Effector CD8-positive, alpha-beta T cell (primary cell): ENCODE results near the gene DDAH2.
A peak's percentile ranks its signal among the peaks of the same experiment; 100 is the strongest.

Experiments
- DNase-seq: peaks from one replicate; lab custom pipeline; 2025; lab: John Stamatoyannopoulos, UW
- total RNA-seq, 4 experiments: gene quantifications; one replicate each; lab custom pipeline; 2026; lab: John Stamatoyannopoulos, UW

DDAH2 gene, protein sequence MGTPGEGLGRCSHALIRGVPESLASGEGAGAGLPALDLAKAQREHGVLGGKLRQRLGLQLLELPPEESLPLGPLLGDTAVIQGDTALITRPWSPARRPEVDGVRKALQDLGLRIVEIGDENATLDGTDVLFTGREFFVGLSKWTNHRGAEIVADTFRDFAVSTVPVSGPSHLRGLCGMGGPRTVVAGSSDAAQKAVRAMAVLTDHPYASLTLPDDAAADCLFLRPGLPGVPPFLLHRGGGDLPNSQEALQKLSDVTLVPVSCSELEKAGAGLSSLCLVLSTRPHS
- 10.3 to 17.4 (median 12.0) reads per million in 4 experiments for total RNA-seq

DNA sequence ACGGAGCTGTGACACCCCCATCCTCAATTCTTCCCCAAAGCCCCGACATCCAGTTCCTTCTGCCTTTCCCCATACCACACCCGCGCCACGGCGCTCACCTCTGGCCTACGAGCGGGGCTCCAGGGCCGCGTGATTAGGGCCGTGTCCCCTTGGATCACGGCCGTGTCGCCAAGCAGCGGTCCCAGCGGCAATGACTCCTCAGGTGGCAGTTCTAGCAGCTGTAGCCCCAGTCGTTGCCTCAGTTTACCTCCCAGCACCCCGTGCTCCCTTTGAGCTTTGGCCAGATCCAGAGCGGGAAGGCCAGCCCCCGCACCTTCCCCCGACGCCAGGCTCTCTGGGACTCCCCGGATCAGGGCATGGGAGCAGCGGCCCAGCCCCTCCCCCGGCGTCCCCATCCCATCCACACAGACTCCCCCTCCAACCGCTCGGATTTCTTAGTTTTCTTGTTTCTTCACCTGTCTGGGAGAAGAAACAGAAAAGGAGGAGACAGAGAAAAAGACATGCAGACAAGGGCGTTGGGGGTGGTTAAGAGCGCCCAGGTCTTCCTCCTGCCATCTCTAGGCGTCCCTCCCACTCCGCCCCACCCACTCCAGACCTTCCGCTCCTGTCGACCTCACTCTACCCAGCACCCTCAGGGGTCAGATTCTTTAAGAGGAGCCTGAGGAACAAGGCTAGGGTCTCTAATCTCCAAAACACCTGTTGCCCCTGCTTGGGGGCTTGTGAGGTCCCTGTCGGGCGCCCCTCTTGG, at the start of gene DDAH2:
DDAH2 (minus strand) TSS at position 533 of the 748 bp plus-strand sequence; CDS start at position 395, 138 bp downstream.
- no peak for DNase-seq

DNA sequence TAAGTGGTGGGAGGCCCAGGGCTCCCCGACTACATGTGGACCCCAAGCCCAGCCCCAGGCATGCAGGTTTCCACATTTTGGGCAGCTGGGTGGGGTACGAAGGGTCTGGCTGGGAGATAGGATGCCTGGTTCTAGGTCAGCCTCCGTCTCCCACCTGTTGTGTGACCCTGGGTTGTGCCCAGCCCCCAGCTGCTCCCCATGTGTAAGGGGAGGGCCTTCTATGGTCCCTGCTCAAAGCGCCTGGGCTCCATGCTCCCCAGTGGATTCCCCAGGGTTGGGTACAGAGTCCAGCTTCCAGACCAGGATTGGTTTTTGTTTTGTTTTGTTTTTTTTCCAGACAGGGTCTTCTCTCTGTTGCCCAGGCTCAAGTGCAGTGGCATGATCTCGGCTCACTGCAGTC, 49.1 kb upstream of the DDAH2 start:
- no peak for DNase-seq

DNA sequence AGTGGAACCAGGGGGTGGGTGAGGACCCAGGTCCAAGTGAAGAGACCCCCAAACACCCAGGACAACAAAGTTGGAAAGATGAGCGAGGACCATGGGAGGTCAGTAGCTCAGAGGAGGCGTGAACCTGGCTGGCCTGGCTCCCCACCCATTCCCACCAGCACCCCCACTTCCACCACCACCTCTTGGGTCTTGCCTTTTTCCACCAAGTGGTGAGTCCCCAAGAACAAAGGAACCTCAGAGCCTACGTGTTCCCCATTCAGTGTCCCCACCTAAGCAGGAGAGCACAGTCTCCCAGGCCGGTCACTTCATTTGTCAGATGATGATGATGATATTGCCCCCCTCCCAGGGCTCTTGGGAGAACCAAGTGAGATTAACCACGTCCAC, 48.6 kb upstream of the DDAH2 start:
- no peak for DNase-seq

DNA sequence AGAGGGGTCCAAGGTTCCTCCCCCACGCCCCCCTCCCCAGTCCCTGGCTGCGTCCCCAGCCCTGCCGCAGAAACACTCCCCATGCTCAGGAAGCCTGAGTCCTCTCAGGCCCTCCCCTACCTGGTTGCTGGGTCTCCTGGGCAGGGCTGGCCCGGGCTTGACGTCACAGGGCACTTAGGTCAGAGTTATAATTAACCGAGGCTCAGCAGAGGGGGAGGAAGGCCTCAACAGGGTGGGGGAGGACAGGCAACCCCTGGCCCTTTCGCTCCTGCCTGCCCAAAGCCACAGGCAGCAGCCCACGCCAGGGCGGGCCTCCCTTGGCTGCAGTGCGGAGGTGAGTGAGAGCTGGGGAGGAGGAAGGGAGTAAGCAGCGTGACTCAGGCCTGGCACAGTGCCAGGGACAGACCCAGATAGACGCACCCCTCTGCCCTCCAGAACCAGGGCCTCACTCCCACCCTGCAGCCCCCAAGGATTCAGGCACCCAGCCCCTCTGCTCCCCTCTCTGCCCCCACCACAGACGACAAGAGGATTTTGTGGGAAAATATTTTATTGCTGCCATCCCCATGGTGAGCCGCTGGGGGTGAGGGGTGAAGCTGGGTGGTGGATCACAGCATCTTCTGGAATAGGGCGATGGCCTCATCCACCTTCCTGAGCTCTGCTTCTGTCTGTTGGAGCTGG, 48.0 kb upstream of the DDAH2 start, which contains the start of gene VWA7:
VWA7 (minus strand) TSS at position 340 of the 678 bp plus-strand sequence. CDS start 549 bp downstream, outside the sequence.
- DNase-seq = peak; percentile 4

DNA sequence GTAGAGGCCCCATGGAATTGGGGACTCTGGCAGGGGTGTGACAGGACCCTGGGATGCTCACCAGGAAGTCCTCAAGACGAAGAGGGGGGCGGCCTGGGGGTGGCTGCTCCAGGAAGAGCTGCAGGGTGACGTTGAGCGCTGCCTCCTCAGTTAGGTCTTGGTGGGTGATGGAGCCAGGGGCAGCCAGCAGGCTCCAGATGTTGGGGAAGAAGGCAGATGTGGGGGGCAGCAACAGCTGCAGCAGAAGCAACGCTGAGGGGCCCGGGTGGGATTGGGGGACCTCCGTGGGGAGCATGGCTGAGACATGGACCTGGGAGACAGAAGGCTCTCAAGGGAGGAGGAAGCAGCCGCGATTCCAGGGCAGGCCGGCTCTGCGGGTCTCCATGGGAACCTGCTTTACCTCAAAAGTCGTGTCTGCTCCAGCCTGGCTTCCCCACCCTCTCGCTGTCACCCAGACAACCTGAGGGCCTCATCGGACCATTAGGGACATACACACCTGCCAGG, 47.4 kb upstream of the DDAH2 start:
- DNase-seq = no peak

DNA sequence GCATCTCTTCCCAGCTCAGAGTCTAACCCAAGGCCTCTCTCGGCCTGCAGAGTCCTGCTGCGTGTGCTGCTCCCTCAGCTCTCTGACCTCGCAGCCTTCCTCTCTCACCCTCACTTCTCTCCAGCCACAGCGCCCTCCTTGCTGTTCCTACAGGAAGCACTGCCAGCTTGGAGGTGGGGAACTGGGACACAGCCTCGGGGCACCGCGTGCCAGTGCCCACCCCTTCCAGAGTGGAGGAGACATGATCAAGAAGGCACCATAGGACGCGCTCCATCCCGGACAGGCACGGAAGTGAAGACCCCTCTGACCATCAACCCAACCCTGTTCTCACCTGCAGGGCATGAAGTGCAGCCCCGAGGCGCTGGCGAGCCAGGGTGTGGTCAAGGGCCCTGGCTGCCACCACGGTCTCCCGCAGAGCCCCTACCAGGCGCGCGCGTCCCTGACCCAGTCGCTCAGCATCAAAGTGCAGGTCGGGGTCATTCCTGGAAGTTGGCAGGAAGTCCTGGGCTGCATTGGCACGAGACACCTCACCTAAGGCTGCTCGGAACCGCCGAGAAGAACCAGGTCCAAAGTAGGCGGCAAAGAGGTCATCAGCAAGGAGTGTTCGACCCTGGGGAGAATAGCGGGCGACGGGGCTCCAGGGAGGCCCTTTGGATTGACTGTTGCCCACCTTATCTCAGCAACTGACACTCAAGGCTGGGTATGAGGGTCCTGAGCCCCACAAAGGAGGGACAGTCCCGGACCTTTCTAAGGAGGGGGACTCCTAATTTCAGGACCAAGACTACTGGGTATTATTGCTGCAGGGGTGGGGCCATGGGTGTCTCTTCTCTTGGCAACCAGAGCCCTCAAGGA, 46.8 kb upstream of the DDAH2 start:
- DNase-seq = no peak

DNA sequence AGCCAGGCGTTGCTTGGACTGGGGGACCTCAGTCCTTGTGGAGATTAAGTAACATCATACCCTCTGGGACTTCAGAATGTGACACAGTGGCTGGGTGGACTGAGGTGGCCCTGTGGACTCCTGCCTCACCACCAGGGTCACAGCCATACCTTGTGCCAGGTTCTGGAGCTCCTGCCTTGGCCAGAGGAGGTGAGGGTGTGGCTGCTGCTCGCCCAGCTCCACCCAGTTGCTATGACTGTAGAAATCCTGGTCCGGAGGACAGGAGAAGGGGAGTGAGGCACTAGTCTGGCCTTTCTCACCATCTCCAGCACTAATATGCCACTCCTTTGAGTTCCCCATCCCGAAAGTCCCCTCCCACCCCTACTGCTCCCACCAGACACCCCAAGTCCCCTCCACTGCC, 46.1 kb upstream of the DDAH2 start:
- no peak for DNase-seq

DNA sequence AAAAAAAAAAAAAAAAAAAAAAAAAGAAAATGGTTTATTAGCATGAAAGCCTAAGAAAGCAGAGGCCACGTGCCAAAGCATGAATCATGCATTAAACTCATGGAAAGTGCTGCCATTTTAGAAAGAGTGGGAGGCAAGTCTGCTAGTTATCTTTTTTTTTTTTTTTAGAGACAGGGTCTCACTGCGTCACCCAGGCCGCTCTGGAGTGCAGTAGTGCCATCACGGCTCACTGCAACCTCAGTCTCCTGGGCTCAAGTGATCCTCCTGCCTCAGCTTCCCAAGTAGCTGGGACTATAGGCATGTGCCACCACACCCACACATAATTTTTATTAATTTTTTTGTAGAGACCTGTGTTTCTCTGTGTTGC, 42.9 kb upstream of the DDAH2 start:
- no peak for DNase-seq

DNA sequence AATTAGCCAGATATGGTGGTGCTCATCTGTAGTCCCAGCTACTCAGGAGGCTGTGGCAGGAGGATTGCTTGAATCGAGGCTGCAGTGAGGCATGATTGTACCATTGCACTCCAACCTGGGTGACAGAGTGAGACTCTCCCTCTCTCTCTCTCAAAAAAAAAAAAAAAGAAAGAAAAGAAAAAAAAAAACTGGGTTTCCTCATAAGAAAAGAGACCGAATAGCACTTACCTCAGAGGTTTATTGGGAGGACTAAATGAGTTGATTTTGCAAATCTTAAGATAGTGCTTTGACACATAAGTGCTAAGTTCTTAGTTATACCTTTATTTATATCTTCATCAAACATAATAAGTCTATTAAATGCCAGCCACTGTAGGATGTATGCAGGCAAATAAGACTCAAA, 41.8 kb upstream of the DDAH2 start:
- no peak for DNase-seq

DNA sequence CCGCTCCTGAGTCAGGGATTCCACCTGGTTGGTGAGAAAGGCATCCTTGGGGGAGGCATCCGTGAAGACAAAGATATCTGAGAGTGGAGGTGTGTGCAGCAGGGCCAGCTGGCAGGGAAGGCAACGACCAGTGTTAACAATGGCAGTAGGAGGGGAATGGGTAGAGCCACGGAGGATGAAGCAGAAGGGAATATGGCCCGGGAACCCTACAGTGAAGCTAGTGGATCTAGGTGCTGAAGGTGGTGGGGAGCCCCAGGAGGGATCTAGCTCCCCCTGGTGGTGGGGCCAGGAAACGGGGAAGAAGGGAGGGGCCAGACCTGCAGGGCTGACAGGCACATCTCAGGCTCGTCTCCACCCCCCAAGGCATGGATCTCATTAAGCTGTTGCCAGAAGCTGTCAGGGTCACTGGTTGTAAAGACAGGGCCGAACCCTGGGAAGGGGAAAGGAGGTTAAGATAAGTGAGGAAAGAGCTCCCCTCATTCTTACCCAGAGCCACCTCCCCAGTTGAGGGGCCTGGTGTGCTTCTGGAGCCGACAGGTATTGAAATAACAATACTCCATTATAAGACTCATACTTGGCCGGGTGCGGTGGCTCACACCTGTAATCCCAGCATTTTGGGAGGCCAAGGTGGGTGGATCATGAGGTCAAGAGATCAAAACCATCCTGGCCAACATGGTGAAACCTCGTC, 40.7 kb upstream of the DDAH2 start:
- peak; percentile 67 for DNase-seq

DNA sequence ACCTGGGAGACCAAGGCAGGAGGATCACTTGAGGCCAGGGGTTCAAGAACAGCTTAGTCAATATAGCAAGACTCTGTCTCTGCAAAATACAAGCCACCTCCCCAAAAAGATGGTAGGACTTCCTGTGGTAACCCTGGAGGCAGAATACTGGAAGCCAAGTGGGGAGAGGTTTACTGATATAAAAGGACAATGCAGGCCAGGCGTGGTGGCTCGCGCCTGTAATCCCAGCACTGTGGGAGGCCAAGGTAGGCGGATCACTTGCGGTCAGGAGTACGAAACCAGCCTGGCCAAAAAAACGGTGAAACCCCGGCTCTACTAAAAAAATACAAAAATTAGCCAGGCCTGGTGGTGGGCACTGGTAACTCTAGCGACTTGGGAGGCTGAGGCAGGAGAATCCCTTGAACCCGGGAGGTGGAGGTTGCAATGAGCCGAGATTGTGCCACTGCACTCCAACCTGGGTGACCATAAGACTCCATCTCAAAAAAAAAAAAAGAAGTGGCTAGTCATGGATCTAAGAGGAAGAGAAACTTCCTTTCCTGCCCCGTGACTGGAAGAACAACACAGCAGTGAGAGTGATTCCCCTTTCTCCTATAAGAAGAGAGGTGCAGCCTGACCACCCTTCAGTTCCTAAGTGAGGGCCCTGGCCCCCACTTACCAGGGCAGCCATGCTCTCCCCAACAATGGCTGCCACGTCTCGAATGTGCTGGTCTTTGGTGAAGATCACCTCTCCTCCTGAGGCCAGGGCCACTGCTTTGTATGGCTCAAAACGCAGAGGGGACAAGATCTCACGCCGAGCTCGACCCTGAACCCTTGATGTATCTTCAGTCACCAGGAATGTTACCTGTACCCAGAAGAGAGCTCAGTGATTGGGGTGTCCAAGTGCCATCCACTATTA, 39.5 kb upstream of the DDAH2 start:
- DNase-seq = no peak

DNA sequence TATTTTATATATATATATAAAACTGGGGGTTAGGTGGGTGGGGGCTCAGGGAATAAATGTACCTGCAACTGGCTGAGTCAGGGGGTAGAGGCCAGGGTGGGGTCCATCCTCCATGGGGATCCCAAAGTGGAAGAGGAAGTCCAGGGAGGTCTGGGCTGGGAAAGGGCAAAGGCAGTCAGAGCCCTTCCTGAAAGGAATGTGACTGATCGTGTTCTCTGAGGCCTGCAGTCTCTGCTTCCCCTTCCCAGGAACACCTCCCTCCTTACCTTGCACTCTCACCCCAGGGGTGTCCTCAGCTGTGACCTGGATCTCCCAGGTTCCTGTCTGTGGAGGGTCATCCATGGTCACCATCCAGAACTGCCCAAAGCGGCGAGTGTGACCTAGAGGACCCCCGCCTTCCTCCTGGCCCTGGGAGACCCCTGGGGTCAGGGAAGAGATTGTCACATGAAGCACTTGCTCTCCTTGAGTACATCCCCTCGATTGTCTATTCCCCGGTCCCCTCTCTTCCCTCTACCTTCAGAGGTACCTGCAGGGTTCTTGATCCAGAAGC, 38.1 kb upstream of the DDAH2 start:
- DNase-seq = no peak

DNA sequence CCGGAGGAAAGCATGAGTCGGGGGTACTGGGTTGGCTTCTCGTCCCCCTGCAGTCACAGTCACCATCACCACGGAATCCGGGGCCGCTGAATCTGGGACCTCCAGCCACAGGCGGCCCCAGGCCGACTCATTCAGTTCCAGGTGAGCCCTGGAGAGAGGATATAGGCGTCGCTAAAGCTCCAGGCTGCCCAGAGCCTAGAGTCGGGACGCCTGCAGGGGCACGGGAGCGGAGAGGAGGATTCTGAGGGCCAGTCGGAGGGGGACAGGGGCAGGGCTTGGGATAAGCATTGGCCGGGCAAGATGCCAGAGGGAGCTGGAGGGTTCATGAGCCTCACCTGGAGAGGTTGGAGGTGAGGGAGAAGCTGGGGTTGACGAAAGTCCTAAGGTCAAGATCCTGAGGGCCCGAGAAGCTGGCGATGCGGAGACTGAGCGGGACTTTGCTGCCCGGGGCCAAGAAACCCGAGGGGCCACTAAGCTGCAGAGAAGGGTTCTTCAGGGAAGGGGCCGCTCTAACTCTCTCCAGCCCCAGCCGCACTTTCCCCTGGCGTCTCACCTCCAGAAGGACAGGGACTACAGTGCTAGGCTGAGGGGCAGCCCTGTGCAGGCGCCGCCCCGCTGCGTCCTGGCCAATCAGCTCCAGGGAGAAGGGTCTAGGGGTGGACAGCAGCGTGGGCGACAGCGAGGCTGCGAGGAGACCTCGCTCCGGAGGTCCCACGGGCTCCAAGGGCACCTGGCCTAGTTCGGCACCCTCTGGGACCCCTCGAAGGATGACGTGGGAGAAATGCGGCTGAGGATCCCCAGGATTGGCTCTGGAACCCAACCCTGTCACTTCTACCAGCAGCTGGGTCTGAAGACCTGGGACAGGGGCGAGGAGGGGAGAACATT, 37.1 kb upstream of the DDAH2 start:
- no peak for DNase-seq

DNA sequence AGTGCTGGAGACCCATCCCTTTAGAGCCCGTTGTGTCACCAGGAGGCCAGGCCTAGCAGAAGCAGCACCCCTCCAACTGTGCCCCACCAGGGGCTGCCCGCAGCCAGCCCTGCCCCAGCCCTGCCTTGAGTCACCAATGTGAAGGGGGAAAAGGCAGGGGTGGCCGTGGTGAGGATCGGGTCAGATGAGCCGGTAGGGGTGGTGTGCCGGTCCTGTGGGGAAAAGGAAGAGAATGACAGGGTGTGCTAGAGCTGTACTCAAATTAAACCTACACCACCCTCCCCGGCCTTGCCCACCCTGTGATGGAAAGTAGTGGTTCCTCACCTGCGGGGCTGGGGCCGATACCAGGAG, 36.4 kb upstream of the DDAH2 start:
- no peak for DNase-seq

DNA sequence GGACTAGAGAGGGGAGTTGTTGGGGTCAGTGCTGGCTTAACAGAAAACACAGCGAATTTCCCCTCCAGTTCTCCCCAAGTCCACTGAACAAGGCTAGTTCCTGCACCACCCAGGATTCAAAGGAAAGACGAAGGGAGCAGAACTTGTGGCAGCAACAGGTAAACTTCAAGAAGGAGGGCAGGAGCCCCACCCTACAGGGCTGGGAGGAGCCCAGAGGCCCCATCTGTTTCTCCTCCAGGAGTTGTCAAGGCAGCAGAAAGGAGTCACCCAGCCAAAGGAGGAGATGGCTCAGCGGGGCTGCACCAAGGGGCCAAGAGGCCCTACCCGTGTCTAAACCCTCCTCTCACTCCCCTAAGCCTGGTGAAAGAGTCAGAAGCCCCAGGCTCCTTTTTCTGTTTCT, 35.1 kb upstream of the DDAH2 start:
- DNase-seq = no peak

DNA sequence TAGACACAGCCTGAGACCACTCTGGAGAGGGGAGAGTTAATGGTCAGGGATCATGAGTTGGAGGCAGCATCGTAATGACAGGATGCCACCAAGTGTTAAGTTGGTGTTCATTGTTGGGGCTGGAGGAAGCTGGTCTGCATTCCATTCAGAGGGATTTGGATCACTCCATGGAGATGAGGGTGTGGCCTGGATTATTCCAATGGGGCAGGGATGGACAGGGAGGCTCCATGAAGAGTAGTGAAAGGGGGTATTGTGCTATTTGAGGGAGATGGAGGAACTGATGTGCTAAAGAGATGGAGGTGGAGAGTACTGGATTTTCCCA, 34.5 kb upstream of the DDAH2 start:
- no peak for DNase-seq

DNA sequence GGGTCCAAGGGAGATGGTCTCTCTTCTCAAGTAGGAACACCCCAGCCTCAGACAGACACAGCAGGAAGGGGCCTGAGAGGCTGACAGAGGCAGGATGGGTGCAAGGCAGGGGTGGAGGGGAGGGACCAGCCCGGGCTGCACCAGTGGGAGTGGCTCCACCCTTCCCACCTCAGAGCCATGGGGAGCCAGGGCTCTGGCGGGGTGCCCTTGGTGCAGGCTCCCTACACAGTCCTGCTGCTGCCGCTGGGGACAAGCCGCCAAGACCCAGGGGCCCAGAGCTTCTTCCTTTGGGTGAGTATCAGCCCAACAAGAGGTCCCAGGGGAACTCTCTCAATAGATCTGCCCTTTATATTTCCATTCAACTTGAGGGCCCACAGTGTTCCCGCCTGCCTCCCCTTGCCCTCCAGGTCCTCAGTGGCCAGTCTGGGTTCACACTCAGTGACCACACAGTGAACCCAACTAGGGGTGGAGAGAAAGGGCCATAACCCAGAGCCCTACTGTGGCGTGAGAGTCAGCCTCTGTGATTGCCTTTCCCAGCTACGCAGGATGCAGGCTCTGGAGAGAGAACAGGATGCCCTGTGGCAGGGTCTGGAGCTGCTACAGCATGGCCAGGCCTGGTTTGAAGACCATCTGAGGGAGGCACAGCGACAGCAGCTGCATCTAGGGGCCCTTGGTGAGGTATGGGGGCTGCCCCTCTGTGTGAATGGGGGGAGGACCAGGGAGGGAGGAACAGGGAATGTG, 33.9 kb upstream of the DDAH2 start:
- DNase-seq = no peak

DNA sequence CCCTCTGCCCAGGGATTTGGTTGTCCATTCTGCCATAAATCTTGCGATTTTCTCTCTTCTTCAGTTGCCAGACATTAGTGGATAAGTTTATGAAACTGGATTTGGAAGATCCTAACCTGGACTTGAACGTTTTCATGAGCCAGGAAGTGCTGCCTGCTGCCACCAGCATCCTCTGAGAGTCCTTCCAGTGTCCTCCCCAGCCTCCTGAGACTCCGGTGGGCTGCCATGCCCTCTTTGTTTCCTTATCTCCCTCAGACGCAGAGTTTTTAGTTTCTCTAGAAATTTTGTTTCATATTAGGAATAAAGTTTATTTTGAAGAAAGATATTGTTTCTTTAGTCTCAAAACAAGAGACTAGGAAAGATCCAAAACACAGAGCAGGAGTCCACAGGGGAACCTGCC, 33.3 kb upstream of the DDAH2 start, which contains the start of gene SAPCD1:
SAPCD1 (plus strand) TSS at position 301 of the 400 bp plus-strand sequence. CDS start 399 bp downstream, outside the sequence.
- DNase-seq = no peak
